Measurements from ENCODE around the gene CREBBP. TPM values are rescaled to one million over a fixed set of nuclear protein-coding genes. Genes with fewer than 3 reads are reported as not detected.

Gene CREBBP
- polyA plus RNA-seq, 1 of the 3 experiments (the other 2 are of a cell fraction), result 5.7 TPM

DNA sequence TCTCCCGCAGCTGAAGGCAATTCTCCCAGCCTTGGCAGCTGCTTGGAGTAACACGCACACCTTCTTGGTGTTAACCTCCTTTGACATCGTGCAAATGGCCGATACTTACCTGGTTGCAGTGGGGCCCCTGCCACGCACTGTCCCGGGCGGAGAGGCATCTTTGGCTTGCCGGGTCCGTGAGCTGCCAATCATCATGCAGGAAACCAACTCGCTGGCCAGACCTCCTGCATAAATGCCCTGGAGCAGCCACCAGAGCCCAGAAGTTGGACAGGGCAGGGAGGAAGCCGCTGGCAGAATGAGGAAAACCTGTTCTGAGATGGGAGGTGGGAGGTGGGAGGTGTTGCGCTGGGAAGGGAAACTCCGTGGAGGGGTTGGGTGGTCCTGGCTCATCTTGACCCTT, 41.7 kb upstream of the CREBBP start:
- CTCF ChIA-PET, result interaction anchor here (0.8 to 5.7 kb wide), 3 partner anchors 13 to 279 kb away, joined by 3 to 34 read pairs (median 3); no protein-coding TSS in a partner anchor
- Histone ChIP-seq H3K4me1 (ENCODE audit: control insufficient read depth in 1 of 2, insufficient read depth in 2 of 2, low read depth in 1 of 2, low read length in 1 of 2) (no peaks in the 10 kb centered on the region), H3K36me3 (replicated peaks in 1 of 2; ENCODE audit: control insufficient read depth in 1 of 2, insufficient read depth in 2 of 2, low read length in 1 of 2) (no peaks in the 10 kb centered on the region), H3K9me3 (no peaks in the 10 kb centered on the region), H3K9me2 (no peaks in the 10 kb centered on the region), H3K79me2 (ENCODE audit: insufficient read depth) (no peaks in the 10 kb centered on the region), H3K9ac (no peak overlapping the region), H3K4me3 (ENCODE audit: low read depth in 2 of 2, low read length in 1 of 2) (no peak overlapping the region), H3K27ac (ENCODE audit: low read depth in 2 of 2, low read length in 1 of 2) (no peak overlapping the region), H3K4me2 (no peak overlapping the region), H4K20me1 (ENCODE audit: insufficient read depth) (no peaks in the 10 kb centered on the region), H3K27me3 (ENCODE audit: insufficient read depth) (peaks cover 8% of the 10 kb centered on the region; the same call in 1 of the 2 replicates), H3F3A (replicated peaks; ENCODE audit: insufficient read depth) (no peaks in the 10 kb centered on the region), H2AFZ (ENCODE audit: low read depth) (no peak overlapping the region)
- 30% methylated on average over 13 of the region's 13 CpGs for WGBS (ENCODE audit: low lambda C conversion rate)
- POLR2A ChIA-PET, result no interaction called here
- no peak for TF ChIP-seq CTCF (IDR thresholded peaks at IDR 0.05)
- no peak for TF ChIP-seq FOXM1 (IDR thresholded peaks at IDR 0.05; ENCODE audit: low read depth)
- no peak for TF ChIP-seq RCOR1 (IDR thresholded peaks at IDR 0.05; ENCODE audit: low read length)
- no peak for TF ChIP-seq POLR2AphosphoS5 (IDR thresholded peaks at IDR 0.05; ENCODE audit: low read depth, low read length)
- no peak for TF ChIP-seq EP300 (IDR thresholded peaks at IDR 0.05; ENCODE audit: borderline replicate concordance in 1 of 2, low read depth in 1 of 2, low read length in 1 of 2)
- TF ChIP-seq FOXJ3 (CRISPR knock-in tag; IDR thresholded peaks at IDR 0.05), result no peak
- TF ChIP-seq JUND (IDR thresholded peaks at IDR 0.05), result no peak
- TF ChIP-seq FOSL2 (IDR thresholded peaks at IDR 0.05; ENCODE audit: borderline replicate concordance, low read depth), result no peak
- no peak for TF ChIP-seq EZH2phosphoT487 (IDR thresholded peaks at IDR 0.05; ENCODE audit: borderline replicate concordance, low read depth)
- TF ChIP-seq IRF3 (IDR thresholded peaks at IDR 0.05; ENCODE audit: low read depth, low read length), result no peak
- TF ChIP-seq MAX (IDR thresholded peaks at IDR 0.05; ENCODE audit: low read depth), result no peak
- TF ChIP-seq, protein P1, sequence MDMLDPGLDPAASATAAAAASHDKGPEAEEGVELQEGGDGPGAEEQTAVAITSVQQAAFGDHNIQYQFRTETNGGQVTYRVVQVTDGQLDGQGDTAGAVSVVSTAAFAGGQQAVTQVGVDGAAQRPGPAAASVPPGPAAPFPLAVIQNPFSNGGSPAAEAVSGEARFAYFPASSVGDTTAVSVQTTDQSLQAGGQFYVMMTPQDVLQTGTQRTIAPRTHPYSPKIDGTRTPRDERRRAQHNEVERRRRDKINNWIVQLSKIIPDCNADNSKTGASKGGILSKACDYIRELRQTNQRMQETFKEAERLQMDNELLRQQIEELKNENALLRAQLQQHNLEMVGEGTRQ (IDR thresholded peaks at IDR 0.05; ENCODE audit: borderline replicate concordance, low read depth, low read length), result no peak
- no peak for TF ChIP-seq SMC3 (IDR thresholded peaks at IDR 0.05; ENCODE audit: low read depth, low read length)
- no peak for TF ChIP-seq YY1 (IDR thresholded peaks at IDR 0.05; ENCODE audit: low read depth)
- TF ChIP-seq NRF1 (IDR thresholded peaks at IDR 0.05; ENCODE audit: low read depth, low read length), result no peak
- no peak for TF ChIP-seq CHD2 (IDR thresholded peaks at IDR 0.05; ENCODE audit: low read length, partially characterized antibody)
- TF ChIP-seq PBX3 (IDR thresholded peaks at IDR 0.05), result no peak
- TF ChIP-seq SIN3A (IDR thresholded peaks at IDR 0.05; ENCODE audit: borderline replicate concordance, low read depth, low read length), result no peak
- no peak for DNase-seq
